PC-3 (cell line): ENCODE data around the gene SFMBT1.

ENCODE experiments used
- EZH2 ChIP-seq: fragments of 300-600 bp; sonication (generic); IDR thresholded peaks from one replicate; pipeline ENCODE4 v1.6.1; 2017; ENCODE audit warnings: antibody characterized with exemption, mild to moderate bottlenecking, low read length; ENCODE audit not compliant: unreplicated experiment
- TF ChIP-seq, protein P1 (sequence below): fragments of 300-600 bp; sonication (generic); conservative IDR thresholded peaks from 2 replicates; pipeline ENCODE4 v1.5.1; 2017; ENCODE audit warnings: antibody characterized with exemption, low read depth, mild to moderate bottlenecking, low read length

DNA sequence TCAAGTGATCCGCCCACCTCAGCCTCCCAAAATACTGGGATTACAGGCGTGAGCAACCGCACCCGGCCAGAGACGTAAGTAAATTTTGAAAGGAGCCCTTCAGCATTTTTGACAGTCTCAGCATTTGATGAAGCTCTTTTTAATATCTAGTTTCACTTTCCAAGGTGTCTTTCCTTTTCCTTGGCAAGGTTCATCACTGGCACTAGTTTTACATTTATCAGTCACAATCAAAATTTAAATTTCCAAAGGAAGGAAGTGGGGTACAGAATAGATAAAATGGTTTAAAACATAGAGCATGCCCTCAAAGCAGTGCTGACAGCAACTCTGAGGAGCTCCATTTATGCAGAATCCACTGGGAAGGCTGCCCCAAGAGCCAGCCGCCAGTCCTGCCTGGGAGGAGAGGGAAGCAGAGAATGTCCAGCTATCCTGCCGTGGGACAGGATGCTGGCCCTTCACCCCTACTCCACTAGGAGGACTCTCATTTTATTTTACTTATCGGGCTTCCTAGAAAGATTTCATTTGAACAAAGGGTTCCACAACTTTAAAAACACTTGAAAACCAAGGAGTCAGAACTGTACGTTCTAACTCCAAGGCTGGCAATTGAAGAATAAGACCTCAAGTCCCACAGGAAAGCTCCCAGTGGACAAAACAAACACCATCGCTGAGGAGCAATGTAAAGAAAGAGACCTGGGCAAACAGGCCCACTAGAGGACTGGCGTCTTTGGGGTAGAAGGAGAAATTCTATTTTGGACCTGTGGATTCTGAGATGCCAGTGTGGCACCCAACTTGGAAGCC lies 9.9 kb downstream of the SFMBT1 start:
- TF ChIP-seq, protein P1, sequence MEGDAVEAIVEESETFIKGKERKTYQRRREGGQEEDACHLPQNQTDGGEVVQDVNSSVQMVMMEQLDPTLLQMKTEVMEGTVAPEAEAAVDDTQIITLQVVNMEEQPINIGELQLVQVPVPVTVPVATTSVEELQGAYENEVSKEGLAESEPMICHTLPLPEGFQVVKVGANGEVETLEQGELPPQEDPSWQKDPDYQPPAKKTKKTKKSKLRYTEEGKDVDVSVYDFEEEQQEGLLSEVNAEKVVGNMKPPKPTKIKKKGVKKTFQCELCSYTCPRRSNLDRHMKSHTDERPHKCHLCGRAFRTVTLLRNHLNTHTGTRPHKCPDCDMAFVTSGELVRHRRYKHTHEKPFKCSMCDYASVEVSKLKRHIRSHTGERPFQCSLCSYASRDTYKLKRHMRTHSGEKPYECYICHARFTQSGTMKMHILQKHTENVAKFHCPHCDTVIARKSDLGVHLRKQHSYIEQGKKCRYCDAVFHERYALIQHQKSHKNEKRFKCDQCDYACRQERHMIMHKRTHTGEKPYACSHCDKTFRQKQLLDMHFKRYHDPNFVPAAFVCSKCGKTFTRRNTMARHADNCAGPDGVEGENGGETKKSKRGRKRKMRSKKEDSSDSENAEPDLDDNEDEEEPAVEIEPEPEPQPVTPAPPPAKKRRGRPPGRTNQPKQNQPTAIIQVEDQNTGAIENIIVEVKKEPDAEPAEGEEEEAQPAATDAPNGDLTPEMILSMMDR, result no peak
- no peak for TF ChIP-seq EZH2
